ENCODE data around the gene GABRG3. TPM values are rescaled to one million over a fixed set of nuclear protein-coding genes. Genes with fewer than 3 reads are reported as not detected.

GABRG3 gene
- total and polyA plus RNA-seq, 10 of the 15 experiments (the other 5 are each of a cell fraction or from before 2014, with no cell fraction given): 0.15 TPM; not detected in 9

DNA sequence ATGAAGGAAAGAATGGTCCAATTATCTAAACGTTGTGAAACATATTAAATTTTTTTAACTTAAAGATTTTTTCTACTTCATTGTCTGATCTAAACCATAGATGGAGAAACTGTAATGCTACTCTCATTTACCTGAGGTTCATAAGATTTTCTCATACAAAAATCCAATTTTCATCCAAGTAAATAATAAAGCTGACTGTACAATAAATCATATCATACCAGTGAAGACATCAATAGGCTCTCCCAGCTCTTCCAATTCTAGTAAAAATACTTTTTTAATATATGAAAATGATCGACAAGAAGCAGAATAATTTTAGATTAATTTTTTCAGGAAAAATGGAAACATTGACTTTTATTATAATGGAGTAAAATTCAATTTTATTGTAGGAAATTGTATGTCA is 260.8 kb downstream of the GABRG3 start:
- in situ Hi-C loops (cut with MboI): no loop called here
- H4K20me1 ChIP-seq (ENCODE audit: control insufficient read depth, insufficient read depth): no peaks in the 10 kb centered on the region
- SMC1A ChIA-PET (ENCODE audit: uncharacterized antibody, unreplicated experiment): no interaction called here
- no peaks in the 10 kb centered on the region; the same call in 2 of the 3 replicates for H3K9me3 ChIP-seq (replicated peaks; ENCODE audit: control insufficient read depth, insufficient read depth, low read length)
- BruUV-seq (replicated peaks): no TSS peak
- H3K27ac ChIP-seq (ENCODE audit: control insufficient read depth, insufficient read depth): no peak overlapping the region
- RAD21 ChIA-PET (ENCODE audit: unreplicated experiment): no interaction called here
- ATAC-seq (no peak), FAIRE-seq (no peak), DNase-seq (ENCODE audit: low read depth, low spot score) (no peak)
- H3K4me3 ChIP-seq: no peak overlapping the region
- no peaks in the 10 kb centered on the region for H3K36me3 ChIP-seq (ENCODE audit: control insufficient read depth in 2 of 2, insufficient read depth in 2 of 2, low read length in 1 of 2)
- no peaks in the 10 kb centered on the region for H3K79me2 ChIP-seq (ENCODE audit: control insufficient read depth, insufficient read depth, low read length)
- WGBS (ENCODE audit: insufficient coverage, insufficient replicate concordance, low lambda C conversion rate, missing lambda C conversion rate): 10% methylated on average over 2 of the region's 2 CpGs
- H3K27me3 ChIP-seq (replicated peaks in 1 of 2; ENCODE audit: control insufficient read depth in 2 of 2, insufficient read depth in 2 of 2, low read length in 1 of 2): no peaks in the 10 kb centered on the region
- CTCF ChIA-PET: no interaction called here
- H3K9ac ChIP-seq (ENCODE audit: control insufficient read depth, insufficient read depth, low read length): no peak overlapping the region
- intact Hi-C loops (cut with micrococcal nuclease; ENCODE audit: unreplicated experiment): no loop called here
- POLR2A ChIA-PET: no interaction called here
- no peaks in the 10 kb centered on the region for H3K4me1 ChIP-seq (ENCODE audit: control insufficient read depth, insufficient read depth, low read length)
- no peak overlapping the region for H3K4me2 ChIP-seq (ENCODE audit: control insufficient read depth, insufficient read depth)
- H2AFZ ChIP-seq (ENCODE audit: control insufficient read depth, low read depth, low read length): no peak overlapping the region
- TF ChIP-seq SREBF2 (IDR thresholded peaks at IDR 0.05; ENCODE audit: low read length): no peak
- TF ChIP-seq HDAC2 (IDR thresholded peaks at IDR 0.05): no peak
- TF ChIP-seq ZNF24 (IDR thresholded peaks at IDR 0.05): no peak
- TF ChIP-seq, protein P1, sequence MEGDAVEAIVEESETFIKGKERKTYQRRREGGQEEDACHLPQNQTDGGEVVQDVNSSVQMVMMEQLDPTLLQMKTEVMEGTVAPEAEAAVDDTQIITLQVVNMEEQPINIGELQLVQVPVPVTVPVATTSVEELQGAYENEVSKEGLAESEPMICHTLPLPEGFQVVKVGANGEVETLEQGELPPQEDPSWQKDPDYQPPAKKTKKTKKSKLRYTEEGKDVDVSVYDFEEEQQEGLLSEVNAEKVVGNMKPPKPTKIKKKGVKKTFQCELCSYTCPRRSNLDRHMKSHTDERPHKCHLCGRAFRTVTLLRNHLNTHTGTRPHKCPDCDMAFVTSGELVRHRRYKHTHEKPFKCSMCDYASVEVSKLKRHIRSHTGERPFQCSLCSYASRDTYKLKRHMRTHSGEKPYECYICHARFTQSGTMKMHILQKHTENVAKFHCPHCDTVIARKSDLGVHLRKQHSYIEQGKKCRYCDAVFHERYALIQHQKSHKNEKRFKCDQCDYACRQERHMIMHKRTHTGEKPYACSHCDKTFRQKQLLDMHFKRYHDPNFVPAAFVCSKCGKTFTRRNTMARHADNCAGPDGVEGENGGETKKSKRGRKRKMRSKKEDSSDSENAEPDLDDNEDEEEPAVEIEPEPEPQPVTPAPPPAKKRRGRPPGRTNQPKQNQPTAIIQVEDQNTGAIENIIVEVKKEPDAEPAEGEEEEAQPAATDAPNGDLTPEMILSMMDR (IDR thresholded peaks at IDR 0.05 in 2 of 3, conservative IDR thresholded peaks at IDR 0.05 in 1 of 3; ENCODE audit: control insufficient read depth in 2 of 3, extremely low read depth in 1 of 3, insufficient read depth in 1 of 3, low read depth in 3 of 3, low read length in 3 of 3): no peak
- TF ChIP-seq NBN (IDR thresholded peaks at IDR 0.05): no peak
- TF ChIP-seq, protein P2, sequence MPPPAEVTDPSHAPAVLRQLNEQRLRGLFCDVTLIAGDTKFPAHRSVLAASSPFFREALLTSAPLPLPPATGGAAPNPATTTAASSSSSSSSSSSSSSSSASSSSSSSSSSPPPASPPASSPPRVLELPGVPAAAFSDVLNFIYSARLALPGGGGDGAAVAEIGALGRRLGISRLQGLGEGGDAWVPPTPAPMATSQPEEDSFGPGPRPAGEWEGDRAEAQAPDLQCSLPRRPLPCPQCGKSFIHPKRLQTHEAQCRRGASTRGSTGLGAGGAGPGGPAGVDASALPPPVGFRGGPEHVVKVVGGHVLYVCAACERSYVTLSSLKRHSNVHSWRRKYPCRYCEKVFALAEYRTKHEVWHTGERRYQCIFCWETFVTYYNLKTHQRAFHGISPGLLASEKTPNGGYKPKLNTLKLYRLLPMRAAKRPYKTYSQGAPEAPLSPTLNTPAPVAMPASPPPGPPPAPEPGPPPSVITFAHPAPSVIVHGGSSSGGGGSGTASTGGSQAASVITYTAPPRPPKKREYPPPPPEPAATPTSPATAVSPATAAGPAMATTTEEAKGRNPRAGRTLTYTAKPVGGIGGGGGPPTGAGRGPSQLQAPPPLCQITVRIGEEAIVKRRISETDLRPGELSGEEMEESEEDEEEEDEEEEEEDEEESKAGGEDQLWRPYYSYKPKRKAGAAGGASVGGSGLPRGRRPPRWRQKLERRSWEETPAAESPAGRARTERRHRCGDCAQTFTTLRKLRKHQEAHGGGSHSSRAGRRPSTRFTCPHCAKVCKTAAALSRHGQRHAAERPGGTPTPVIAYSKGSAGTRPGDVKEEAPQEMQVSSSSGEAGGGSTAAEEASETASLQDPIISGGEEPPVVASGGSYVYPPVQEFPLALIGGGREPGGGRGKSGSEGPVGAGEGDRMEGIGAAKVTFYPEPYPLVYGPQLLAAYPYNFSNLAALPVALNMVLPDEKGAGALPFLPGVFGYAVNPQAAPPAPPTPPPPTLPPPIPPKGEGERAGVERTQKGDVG (CRISPR knock-in tag; IDR thresholded peaks at IDR 0.05): no peak
- TF ChIP-seq, protein P3, sequence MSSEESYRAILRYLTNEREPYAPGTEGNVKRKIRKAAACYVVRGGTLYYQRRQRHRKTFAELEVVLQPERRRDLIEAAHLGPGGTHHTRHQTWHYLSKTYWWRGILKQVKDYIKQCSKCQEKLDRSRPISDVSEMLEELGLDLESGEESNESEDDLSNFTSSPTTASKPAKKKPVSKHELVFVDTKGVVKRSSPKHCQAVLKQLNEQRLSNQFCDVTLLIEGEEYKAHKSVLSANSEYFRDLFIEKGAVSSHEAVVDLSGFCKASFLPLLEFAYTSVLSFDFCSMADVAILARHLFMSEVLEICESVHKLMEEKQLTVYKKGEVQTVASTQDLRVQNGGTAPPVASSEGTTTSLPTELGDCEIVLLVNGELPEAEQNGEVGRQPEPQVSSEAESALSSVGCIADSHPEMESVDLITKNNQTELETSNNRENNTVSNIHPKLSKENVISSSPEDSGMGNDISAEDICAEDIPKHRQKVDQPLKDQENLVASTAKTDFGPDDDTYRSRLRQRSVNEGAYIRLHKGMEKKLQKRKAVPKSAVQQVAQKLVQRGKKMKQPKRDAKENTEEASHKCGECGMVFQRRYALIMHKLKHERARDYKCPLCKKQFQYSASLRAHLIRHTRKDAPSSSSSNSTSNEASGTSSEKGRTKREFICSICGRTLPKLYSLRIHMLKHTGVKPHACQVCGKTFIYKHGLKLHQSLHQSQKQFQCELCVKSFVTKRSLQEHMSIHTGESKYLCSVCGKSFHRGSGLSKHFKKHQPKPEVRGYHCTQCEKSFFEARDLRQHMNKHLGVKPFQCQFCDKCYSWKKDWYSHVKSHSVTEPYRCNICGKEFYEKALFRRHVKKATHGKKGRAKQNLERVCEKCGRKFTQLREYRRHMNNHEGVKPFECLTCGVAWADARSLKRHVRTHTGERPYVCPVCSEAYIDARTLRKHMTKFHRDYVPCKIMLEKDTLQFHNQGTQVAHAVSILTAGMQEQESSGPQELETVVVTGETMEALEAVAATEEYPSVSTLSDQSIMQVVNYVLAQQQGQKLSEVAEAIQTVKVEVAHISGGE (CRISPR knock-in tag; IDR thresholded peaks at IDR 0.05): no peak
- no peak for TF ChIP-seq ZBED1 (IDR thresholded peaks at IDR 0.05; ENCODE audit: borderline replicate concordance)
- no peak for TF ChIP-seq RELA (IDR thresholded peaks at IDR 0.05; ENCODE audit: borderline replicate concordance, partially characterized antibody)
- TF ChIP-seq IRF4 (IDR thresholded peaks at IDR 0.05; ENCODE audit: low read depth, low read length): no peak
- no peak for TF ChIP-seq TBL1XR1 (IDR thresholded peaks at IDR 0.05; ENCODE audit: low read depth, low read length)
- no peak for TF ChIP-seq CHD4 (IDR thresholded peaks at IDR 0.05)
- TF ChIP-seq, protein P4, sequence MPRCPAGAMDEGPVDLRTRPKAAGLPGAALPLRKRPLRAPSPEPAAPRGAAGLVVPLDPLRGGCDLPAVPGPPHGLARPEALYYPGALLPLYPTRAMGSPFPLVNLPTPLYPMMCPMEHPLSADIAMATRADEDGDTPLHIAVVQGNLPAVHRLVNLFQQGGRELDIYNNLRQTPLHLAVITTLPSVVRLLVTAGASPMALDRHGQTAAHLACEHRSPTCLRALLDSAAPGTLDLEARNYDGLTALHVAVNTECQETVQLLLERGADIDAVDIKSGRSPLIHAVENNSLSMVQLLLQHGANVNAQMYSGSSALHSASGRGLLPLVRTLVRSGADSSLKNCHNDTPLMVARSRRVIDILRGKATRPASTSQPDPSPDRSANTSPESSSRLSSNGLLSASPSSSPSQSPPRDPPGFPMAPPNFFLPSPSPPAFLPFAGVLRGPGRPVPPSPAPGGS (IDR thresholded peaks at IDR 0.05; ENCODE audit: borderline replicate concordance, insufficient read depth, low read depth, low read length, poor library complexity, severe bottlenecking): no peak
- no peak for TF ChIP-seq BHLHE40 (IDR thresholded peaks at IDR 0.05; ENCODE audit: borderline replicate concordance in 1 of 2, low read depth in 2 of 2, low read length in 1 of 2)
- no peak for TF ChIP-seq NFXL1 (IDR thresholded peaks at IDR 0.05; ENCODE audit: borderline replicate concordance)
- TF ChIP-seq GATAD2B (conservative IDR thresholded peaks at IDR 0.05; ENCODE audit: low read depth): no peak
- TF ChIP-seq TARDBP (IDR thresholded peaks at IDR 0.05; ENCODE audit: borderline replicate concordance): no peak
